ENCODE results near the gene MYL1. TPM values are rescaled to one million over a fixed set of nuclear protein-coding genes. Genes with fewer than 3 reads are reported as not detected.

MYL1 gene
- total RNA-seq, 1 donor from 2014 or later, result not detected

DNA sequence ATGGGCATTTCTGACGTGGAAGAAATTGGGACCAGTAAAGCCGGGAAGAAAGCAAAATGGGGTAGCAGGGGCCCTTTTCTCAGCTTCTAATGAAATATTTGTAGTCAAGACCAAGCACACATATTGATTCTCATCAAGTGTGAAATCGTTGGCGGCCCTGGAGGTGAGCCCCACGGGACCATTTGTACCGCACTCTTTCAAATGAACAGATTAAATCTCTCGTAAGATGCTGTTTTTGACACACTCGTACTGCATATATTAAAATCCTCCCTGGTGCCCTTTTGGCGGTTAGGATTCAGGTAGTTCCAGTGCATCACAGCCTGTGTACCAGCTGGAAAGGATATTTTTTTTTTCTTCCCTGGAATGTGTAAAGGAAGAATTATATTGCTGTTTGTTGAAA, 9.9 kb upstream of the MYL1 start:
- TF ChIP-seq, protein P1, sequence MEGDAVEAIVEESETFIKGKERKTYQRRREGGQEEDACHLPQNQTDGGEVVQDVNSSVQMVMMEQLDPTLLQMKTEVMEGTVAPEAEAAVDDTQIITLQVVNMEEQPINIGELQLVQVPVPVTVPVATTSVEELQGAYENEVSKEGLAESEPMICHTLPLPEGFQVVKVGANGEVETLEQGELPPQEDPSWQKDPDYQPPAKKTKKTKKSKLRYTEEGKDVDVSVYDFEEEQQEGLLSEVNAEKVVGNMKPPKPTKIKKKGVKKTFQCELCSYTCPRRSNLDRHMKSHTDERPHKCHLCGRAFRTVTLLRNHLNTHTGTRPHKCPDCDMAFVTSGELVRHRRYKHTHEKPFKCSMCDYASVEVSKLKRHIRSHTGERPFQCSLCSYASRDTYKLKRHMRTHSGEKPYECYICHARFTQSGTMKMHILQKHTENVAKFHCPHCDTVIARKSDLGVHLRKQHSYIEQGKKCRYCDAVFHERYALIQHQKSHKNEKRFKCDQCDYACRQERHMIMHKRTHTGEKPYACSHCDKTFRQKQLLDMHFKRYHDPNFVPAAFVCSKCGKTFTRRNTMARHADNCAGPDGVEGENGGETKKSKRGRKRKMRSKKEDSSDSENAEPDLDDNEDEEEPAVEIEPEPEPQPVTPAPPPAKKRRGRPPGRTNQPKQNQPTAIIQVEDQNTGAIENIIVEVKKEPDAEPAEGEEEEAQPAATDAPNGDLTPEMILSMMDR (IDR thresholded peaks at IDR 0.05; ENCODE audit: insufficient read depth, low read length, severe bottlenecking), result no peak
- H3K27me3 ChIP-seq (ENCODE audit: control insufficient read depth, insufficient read depth, low read length), result no peaks in the 10 kb centered on the region
- DNase-seq (ENCODE audit: low read depth) (no peak), FAIRE-seq (no peak)
- H3K4me3 ChIP-seq (ENCODE audit: low read depth, low read length), result no peak overlapping the region
- H3K36me3 ChIP-seq (ENCODE audit: control insufficient read depth, insufficient read depth, low read length), result no peaks in the 10 kb centered on the region

DNA sequence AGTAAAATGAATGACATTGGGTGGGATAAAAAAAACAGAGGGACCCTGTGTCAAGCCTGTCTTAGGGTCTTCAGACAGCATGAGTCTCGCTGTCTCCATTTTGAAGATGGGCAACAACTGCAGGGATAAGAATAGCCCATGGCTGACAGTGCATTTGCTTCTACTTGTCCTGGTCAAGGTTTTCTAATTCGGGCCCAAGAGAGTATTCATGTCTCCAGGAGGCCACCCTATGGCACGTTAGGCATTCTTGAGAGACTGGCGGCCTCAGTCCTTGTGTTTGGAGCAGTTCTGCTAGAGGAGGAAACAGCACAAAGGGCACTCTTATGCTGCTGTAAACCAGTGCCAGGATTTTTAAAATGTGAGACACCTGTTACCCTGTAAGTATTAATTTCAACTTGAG, 9.5 kb upstream of the MYL1 start:
- Histone ChIP-seq H3K4me3 (ENCODE audit: low read depth, low read length) (no peak overlapping the region), H3K36me3 (ENCODE audit: control insufficient read depth, insufficient read depth, low read length) (no peaks in the 10 kb centered on the region), H3K27me3 (ENCODE audit: control insufficient read depth, insufficient read depth, low read length) (no peaks in the 10 kb centered on the region)
- DNase-seq (ENCODE audit: low read depth) (no peak), FAIRE-seq (no peak)
- TF ChIP-seq, protein P1 (IDR thresholded peaks at IDR 0.05; ENCODE audit: insufficient read depth, low read length, severe bottlenecking), result no peak

DNA sequence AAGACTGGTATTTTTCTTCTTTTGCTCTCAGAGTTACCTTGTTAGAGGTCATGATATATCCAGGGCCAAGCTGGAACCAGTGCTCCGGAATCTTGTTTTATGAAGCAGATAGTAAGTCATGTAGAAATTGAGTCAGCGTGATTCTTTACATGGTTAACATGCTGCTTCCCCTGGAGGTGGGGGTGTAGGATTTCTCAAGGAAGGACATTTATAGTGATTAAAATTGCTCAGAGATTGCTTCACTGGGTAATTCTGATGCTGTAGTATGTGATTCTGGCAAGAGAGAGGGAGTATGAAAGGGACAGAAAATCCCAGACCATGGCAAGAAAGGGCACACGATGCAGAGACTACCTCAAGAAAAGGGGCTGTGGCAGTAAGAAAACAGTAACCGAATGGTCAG, 8.0 kb upstream of the MYL1 start:
- Histone ChIP-seq H3K4me3 (ENCODE audit: low read depth, low read length) (no peak overlapping the region), H3K27me3 (ENCODE audit: control insufficient read depth, insufficient read depth, low read length) (no peaks in the 10 kb centered on the region), H3K36me3 (ENCODE audit: control insufficient read depth, insufficient read depth, low read length) (no peaks in the 10 kb centered on the region)
- no peak for FAIRE-seq
- DNase-seq (ENCODE audit: low read depth), result no peak
- TF ChIP-seq, protein P1 (IDR thresholded peaks at IDR 0.05; ENCODE audit: insufficient read depth, low read length, severe bottlenecking), result no peak

DNA sequence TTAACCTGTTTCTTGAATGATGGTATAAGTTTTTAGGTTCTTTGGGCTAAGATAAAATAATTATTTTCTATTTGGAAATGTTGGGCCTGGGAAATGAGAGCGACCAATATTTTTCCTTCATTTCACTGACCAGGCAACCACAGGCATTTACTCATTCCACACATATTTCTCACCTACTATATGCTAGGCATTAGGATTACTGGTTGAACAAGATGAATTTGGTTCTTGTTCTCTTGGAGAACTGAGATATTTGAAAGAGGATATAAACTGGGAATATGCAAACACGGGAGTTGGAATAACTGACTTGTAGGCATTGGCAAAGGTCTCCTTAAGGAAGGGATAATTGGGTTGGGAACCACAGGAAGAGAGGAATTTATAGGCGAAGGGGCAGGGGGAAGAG, 3.9 kb upstream of the MYL1 start:
- Histone ChIP-seq H3K36me3 (ENCODE audit: control insufficient read depth, insufficient read depth, low read length) (no peaks in the 10 kb centered on the region), H3K4me3 (ENCODE audit: low read depth, low read length) (no peak overlapping the region), H3K27me3 (ENCODE audit: control insufficient read depth, insufficient read depth, low read length) (no peaks in the 10 kb centered on the region)
- no peak for FAIRE-seq
- DNase-seq (ENCODE audit: low read depth), result no peak
- TF ChIP-seq, protein P1 (IDR thresholded peaks at IDR 0.05; ENCODE audit: insufficient read depth, low read length, severe bottlenecking), result no peak

DNA sequence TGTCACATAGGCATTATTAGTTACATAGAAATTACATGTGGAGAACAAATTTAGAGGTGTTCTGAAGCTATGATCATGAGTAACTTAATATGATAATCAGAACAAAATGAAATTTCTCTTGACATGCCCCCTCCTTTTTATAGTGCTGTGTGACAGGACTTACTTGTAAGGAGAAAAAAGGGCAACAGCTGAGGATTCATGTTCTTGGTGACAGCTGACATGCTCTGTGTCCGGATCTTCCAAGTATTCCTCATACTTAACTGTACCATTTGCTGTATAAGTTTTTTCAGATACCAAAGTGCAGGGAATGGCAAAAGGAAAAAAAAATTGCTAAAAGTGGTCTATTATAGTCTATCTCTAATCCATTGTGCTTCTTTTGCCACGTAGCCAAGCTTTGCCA, 3.5 kb upstream of the MYL1 start:
- DNase-seq (ENCODE audit: low read depth), result no peak
- no peaks in the 10 kb centered on the region for H3K27me3 ChIP-seq (ENCODE audit: control insufficient read depth, insufficient read depth, low read length)
- no peaks in the 10 kb centered on the region for H3K36me3 ChIP-seq (ENCODE audit: control insufficient read depth, insufficient read depth, low read length)
- FAIRE-seq, result no peak
- TF ChIP-seq, protein P1 (IDR thresholded peaks at IDR 0.05; ENCODE audit: insufficient read depth, low read length, severe bottlenecking), result no peak
- no peak overlapping the region for H3K4me3 ChIP-seq (ENCODE audit: low read depth, low read length)

DNA sequence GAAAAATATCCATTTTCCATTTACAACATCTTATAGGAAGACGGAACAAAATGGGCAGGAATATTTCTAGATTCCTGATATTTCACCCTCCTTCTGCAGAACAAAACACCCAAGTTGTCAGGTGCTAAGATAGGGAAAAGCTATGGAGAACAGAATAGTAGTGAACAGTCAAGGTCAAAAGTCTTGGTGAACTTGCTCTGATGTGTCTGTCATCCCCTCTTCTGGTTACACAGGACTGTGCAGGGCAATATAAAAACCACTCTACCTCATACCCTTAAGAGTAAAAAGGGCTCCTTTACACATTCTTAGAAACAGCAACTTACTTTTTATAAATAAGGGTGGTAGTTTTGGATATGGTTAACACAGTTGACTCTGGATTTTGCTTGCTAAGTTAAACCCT, 4.4 kb downstream of the MYL1 start:
- Histone ChIP-seq H3K4me3 (ENCODE audit: low read depth, low read length) (no peak overlapping the region), H3K27me3 (ENCODE audit: control insufficient read depth, insufficient read depth, low read length) (no peaks in the 10 kb centered on the region), H3K36me3 (ENCODE audit: control insufficient read depth, insufficient read depth, low read length) (no peaks in the 10 kb centered on the region)
- TF ChIP-seq, protein P1 (IDR thresholded peaks at IDR 0.05; ENCODE audit: insufficient read depth, low read length, severe bottlenecking), result no peak
- no peak for DNase-seq (ENCODE audit: low read depth)
- no peak for FAIRE-seq

All from bronchial epithelial cell (primary cell).